ENCODE results near the gene MACF1. TPM values are rescaled to one million over a fixed set of nuclear protein-coding genes. Genes with fewer than 3 reads are reported as not detected.

MACF1 gene
- total RNA-seq, 2 donors from 2014 or later = 107 to 148 TPM

DNA sequence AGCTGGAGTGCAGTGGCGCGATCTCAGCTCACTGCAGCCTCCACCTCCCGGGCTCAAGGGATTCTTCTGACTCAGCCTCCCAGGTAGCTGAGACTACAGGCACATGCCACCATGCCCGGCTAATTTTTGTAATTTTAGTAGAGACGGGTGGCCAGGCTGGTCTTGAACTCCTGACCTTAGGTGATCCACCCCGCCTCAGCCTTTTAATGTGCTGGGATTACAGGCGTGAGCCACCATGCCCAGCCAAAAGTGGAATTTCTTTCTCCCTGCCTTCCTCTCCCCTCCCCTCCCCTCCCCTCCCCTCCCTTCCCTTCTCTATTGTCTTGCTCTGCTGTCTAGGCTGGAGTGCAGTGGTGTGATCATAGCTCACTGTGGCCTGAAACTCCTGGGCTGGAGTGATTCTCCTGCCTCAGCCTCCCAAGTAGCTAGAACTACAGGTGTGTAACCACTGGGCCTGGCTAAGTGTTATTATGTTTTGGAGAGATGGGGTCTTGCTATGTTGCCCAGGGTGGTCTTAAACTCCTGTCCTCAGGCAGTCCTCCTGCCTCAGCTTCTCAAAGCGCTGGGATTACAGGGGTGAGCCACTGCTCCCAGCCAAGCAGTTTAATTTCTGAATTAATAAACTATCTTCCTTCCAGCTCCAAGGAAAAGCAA is 10.0 kb upstream of the MACF1 start:
- H3K27me3 ChIP-seq = no peaks in the 10 kb centered on the region
- DNase-seq = no peak
- H3K4me3 ChIP-seq = no peak overlapping the region
- peak overlapping the region; percentile 28 for H3K27ac ChIP-seq
- intact Hi-C loops (cut with DNase I) = loop anchor here (5.0 kb wide), 1 partner anchor 63 kb away; no protein-coding TSS in a partner anchor
- H3K9ac ChIP-seq (ENCODE audit: low read depth in 2 of 2, low read length in 2 of 2) = no peak overlapping the region
- peaks cover 10% of the 10 kb centered on the region for H3K4me1 ChIP-seq
- H3K9me3 ChIP-seq = no peaks in the 10 kb centered on the region
- TF ChIP-seq, protein P1, sequence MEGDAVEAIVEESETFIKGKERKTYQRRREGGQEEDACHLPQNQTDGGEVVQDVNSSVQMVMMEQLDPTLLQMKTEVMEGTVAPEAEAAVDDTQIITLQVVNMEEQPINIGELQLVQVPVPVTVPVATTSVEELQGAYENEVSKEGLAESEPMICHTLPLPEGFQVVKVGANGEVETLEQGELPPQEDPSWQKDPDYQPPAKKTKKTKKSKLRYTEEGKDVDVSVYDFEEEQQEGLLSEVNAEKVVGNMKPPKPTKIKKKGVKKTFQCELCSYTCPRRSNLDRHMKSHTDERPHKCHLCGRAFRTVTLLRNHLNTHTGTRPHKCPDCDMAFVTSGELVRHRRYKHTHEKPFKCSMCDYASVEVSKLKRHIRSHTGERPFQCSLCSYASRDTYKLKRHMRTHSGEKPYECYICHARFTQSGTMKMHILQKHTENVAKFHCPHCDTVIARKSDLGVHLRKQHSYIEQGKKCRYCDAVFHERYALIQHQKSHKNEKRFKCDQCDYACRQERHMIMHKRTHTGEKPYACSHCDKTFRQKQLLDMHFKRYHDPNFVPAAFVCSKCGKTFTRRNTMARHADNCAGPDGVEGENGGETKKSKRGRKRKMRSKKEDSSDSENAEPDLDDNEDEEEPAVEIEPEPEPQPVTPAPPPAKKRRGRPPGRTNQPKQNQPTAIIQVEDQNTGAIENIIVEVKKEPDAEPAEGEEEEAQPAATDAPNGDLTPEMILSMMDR (IDR thresholded peaks at IDR 0.05) = no peak
- H3K36me3 ChIP-seq = no peaks in the 10 kb centered on the region

DNA sequence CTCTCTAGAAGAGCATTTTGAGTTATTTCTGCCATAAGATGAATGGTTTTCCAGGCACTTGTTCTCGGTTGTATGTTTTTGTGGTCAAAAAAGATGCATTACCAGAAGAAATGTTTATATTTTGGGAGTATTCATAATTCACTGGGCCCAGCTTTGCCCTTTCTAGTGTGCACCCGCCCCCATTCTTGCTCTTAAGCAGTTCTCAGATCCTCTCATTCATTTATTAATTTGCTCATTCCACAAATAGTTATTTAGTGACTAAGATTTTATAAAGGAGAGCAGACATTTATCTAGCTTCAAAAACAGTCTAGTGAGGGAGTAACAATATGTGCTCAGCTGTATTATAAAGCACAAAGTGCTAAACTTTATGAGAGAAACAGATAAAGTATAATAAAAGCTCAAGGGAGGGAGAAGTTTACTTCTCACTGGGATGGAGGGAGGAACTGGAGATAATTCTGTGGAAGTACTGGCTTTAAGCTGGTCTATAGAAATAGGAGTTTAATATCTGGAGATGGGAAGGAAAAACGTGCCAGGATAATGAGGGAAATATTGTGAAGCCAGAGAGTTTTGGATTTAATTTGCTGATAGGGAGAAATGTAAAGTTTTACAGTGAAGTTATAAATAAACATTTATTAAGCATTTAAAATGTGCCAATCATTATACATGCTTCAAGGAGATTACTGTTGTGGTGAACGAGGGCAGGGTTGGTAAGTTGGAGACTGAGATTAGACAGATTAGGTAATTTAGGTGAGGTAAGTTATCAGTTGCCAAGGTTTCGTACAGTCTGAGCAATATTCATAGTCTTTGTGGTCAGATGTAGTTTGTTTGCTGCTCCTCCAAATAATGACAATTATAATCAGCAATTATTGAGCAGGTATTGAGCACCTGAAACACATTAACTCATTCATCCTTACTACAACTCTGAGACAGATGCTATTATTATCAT is 9.1 kb upstream of the MACF1 start:
- Histone ChIP-seq H3K9ac (ENCODE audit: low read depth in 2 of 2, low read length in 2 of 2) (no peak overlapping the region), H3K4me1 (peaks cover 10% of the 10 kb centered on the region), H3K36me3 (no peaks in the 10 kb centered on the region), H3K9me3 (no peaks in the 10 kb centered on the region), H3K4me3 (no peak overlapping the region), H3K27me3 (no peaks in the 10 kb centered on the region), H3K27ac (peak overlapping the region; percentile 28)
- TF ChIP-seq, protein P1 (IDR thresholded peaks at IDR 0.05) = no peak
- no peak for DNase-seq
- intact Hi-C loops (cut with DNase I) = no loop called here

DNA sequence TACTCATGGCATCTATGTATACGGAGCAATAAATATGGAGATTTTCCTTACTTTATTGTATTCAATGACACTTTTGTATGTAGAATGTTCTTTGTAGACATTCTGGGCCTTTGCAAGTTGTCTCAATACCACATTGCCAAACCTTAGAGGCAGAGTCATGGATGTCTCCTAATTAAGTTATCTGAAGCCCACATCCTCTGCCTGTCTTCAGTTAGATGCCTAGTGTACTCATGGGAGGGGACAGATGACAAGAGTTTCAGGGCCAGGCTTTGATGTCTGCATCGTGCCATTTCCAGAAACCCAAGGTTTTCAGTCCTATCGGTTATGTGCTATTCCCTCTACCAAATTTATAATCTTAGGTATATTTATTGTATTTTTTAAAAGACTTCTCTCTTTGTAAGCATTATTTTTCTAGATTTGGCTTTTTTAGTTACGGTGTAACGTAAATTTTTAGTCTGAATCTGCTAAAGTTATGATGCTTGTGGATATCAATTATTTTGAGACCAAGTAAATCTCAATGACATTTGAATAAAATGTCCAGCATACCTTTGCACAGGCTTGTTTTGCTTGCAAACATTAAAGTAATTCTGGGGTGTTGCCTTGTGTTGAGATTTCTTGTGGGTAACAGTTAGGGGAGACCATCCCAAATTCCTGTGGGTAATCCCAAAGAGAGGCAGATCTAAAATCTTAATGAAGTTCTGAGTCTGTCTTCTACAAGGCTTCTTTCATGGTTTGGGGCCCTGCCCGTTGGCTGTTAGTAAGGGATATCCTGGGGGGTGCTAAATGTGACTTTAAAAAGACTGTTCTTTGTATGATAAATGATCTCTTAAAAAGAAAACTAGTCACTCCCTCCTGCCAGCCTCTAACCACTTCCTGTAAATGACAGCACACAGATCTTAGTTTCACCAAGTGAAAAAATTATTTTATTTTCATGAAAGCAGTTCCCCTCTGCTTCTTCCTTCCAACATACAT is 8.0 kb upstream of the MACF1 start:
- peaks cover 10% of the 10 kb centered on the region for H3K4me1 ChIP-seq
- no peaks in the 10 kb centered on the region for H3K27me3 ChIP-seq
- no peaks in the 10 kb centered on the region for H3K36me3 ChIP-seq
- intact Hi-C loops (cut with DNase I) = no loop called here
- no peak overlapping the region for H3K9ac ChIP-seq (ENCODE audit: low read depth in 2 of 2, low read length in 2 of 2)
- no peak for DNase-seq
- TF ChIP-seq, protein P1 (IDR thresholded peaks at IDR 0.05) = no peak
- H3K9me3 ChIP-seq = no peaks in the 10 kb centered on the region
- no peak overlapping the region for H3K4me3 ChIP-seq
- peak overlapping the region; percentile 48 for H3K27ac ChIP-seq

DNA sequence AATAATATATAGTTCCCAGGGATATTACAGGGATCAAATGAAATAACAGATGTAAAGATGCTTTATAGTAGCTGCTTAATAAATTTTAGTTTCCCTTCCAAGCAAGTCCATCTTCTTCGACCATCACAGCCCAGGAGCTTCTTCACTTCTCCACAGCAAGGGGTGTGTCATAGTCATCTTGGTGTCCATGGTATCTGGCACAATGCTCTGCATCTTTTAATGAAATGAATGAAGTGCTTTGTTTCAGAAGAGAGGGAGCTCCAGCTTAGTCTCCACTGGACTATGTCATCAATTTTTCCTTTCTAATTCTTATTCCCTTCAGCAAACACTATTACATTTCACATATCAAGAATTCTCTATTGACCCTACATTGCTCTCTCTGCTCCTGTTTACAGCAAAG is 4.9 kb upstream of the MACF1 start:
- Histone ChIP-seq H3K27me3 (no peaks in the 10 kb centered on the region), H3K27ac (no peak overlapping the region), H3K4me3 (no peak overlapping the region), H3K36me3 (no peaks in the 10 kb centered on the region), H3K9ac (ENCODE audit: low read depth in 2 of 2, low read length in 2 of 2) (no peak overlapping the region), H3K9me3 (no peaks in the 10 kb centered on the region), H3K4me1 (peaks cover 10% of the 10 kb centered on the region)
- TF ChIP-seq, protein P1 (IDR thresholded peaks at IDR 0.05) = no peak
- no peak for DNase-seq
- intact Hi-C loops (cut with DNase I) = no loop called here

Measured in colonic mucosa (tissue), 4 donors.